HepG2 (cell line): ENCODE measurements around the gene REM2. TPM values are rescaled to one million over a fixed set of nuclear protein-coding genes. Genes with fewer than 3 reads are reported as not detected.
A peak's percentile ranks its signal among the peaks of the same experiment; 100 is the strongest.

Experiments
- ARID3A ChIP-seq: IDR thresholded peaks from 2 replicates; pipeline ENCODE4 v1.6.1; 2012; ENCODE audit warnings: low read depth, low read length, improper control_type of control experiment
- ATRX ChIP-seq: sonication (generic); formaldehyde crosslinking; IDR thresholded peaks from 2 replicates; pipeline ENCODE4 v1.4.0; 2020; ENCODE audit warnings: missing genetic modification reagents, borderline replicate concordance
- CREB1 ChIP-seq, 2 experiments: fragments of 450-650 bp in 1 of 2; IDR thresholded peaks; 2 replicates each; pipeline ENCODE4 v1.6.1; 2016 to 2017; ENCODE audit warnings: control low read depth in 1 of 2, mild to moderate bottlenecking in 1 of 2, missing compliant biosample characterization in 1 of 2, missing genetic modification characterization in 1 of 2
- DNMT3B ChIP-seq: conservative IDR thresholded peaks from 2 replicates; pipeline ENCODE4 v1.6.1; 2016; ENCODE audit warnings: missing biosample characterization, control low read depth
- GTF2F1 ChIP-seq: fragments of 150-350 bp; IDR thresholded peaks from 2 replicates; pipeline ENCODE4 v1.6.1; 2014; ENCODE audit warnings: low read length
- KLF16 ChIP-seq, 2 experiments: sonication (generic) in 1 of 2; formaldehyde crosslinking in 1 of 2; IDR thresholded peaks; 2 replicates each; pipeline versions ENCODE4 v1.6.1 to v1.8.0; 2016 to 2023; ENCODE audit warnings: missing genetic modification reagents in 2 of 2, missing compliant biosample characterization in 1 of 2
- MYC ChIP-seq: sonication (generic); formaldehyde crosslinking; IDR thresholded peaks from 2 replicates; pipeline ENCODE4 v1.9.0; 2021; ENCODE audit warnings: missing genetic modification reagents, borderline replicate concordance
- PAXIP1 ChIP-seq: sonication (generic); formaldehyde crosslinking; conservative IDR thresholded peaks from 2 replicates; pipeline ENCODE4 v1.4.0; 2020; ENCODE audit warnings: mild to moderate bottlenecking, missing genetic modification reagents, moderate library complexity
- SKI ChIP-seq: fragments of 450-650 bp; IDR thresholded peaks from one replicate; pipeline ENCODE4 v1.6.1; 2018; ENCODE audit warnings: mild to moderate bottlenecking; ENCODE audit not compliant: partially characterized antibody
- ZBTB3 ChIP-seq: sonication (generic); formaldehyde crosslinking; IDR thresholded peaks from 2 replicates; pipeline ENCODE4 v1.4.0; 2020; ENCODE audit warnings: low read depth, mild to moderate bottlenecking, moderate library complexity, missing genetic modification reagents, borderline replicate concordance
- ZFY ChIP-seq: sonication (generic); formaldehyde crosslinking; IDR thresholded peaks from 2 replicates; pipeline ENCODE4 v1.4.0; 2020; ENCODE audit warnings: missing genetic modification reagents
- ZNF326 ChIP-seq: sonication (generic); formaldehyde crosslinking; IDR thresholded peaks from 2 replicates; pipeline ENCODE4 v1.4.0; 2020; ENCODE audit warnings: missing genetic modification reagents, borderline replicate concordance
- ZNF510 ChIP-seq: sonication (generic); formaldehyde crosslinking; IDR thresholded peaks from 2 replicates; pipeline ENCODE4 v1.4.0; 2020; ENCODE audit warnings: low read depth, mild to moderate bottlenecking, missing genetic modification reagents
- ZNF558 ChIP-seq: sonication (generic); formaldehyde crosslinking; IDR thresholded peaks from 2 replicates; pipeline ENCODE4 v1.9.0; 2022; ENCODE audit warnings: mild to moderate bottlenecking, missing genetic modification reagents, borderline replicate concordance
- ZNF563 ChIP-seq: sonication (generic); formaldehyde crosslinking; IDR thresholded peaks from 2 replicates; pipeline ENCODE4 v1.8.0; 2022; ENCODE audit warnings: mild to moderate bottlenecking, moderate library complexity, missing genetic modification reagents
- ZNF574 ChIP-seq: sonication (generic); formaldehyde crosslinking; IDR thresholded peaks from 2 replicates; pipeline ENCODE4 v1.4.0; 2020; ENCODE audit warnings: missing genetic modification reagents
- ZXDC ChIP-seq: sonication (generic); formaldehyde crosslinking; IDR thresholded peaks from 2 replicates; pipeline ENCODE4 v1.5.0; 2020; ENCODE audit warnings: mild to moderate bottlenecking, missing genetic modification reagents
- polyA plus RNA-seq, 8 experiments: library from polyadenylated mRNA; depleted of rRNA in 3 of 8; stranded (reverse) in 7 of 8; unstranded in 1 of 8; fragments of >200 nt; fragmentation: Illumina TruSeq in 4 of 8; extraction: Trizol in 4 of 8; gene quantifications; 2 replicates each; pipeline versions ENCODE4 v1.2.1 to v1.2.3, GENCODE V29; 2011 to 2016; ENCODE audit warnings: low read depth in 4 of 8, missing spikeins in 1 of 8, mixed read lengths in 1 of 8; ENCODE audit not compliant: insufficient read depth in 1 of 8
- total RNA-seq, 5 experiments: library from RNA; depleted of rRNA; stranded (reverse); fragments of >200 nt; fragmentation: Illumina TruSeq; extraction: Trizol; gene quantifications; 2 replicates each; pipeline ENCODE4 v1.2.3, GENCODE V29; 2016; ENCODE audit warnings: low read depth in 1 of 5

The REM2 gene
- total and polyA plus RNA-seq, 2 of the 13 experiments (the other 11 are each of a cell fraction or from before 2014, with no cell fraction given) = 0.20 TPM; not detected in 1

- TF ChIP-seq ZXDC = no peak
- no peak for TF ChIP-seq ATRX (CRISPR knock-in tag)
- peak; percentile 38; the same call in 1 of the 2 replicates for TF ChIP-seq MYC (CRISPR knock-in tag)
- peak; percentile 78; the same call in 1 of the 2 replicates for TF ChIP-seq ZNF510 (CRISPR knock-in tag)
- TF ChIP-seq ZBTB3 (CRISPR knock-in tag) = no peak
- TF ChIP-seq ARID3A = no peak
- TF ChIP-seq PAXIP1 (CRISPR knock-in tag) = peak; percentile 28
- peak; percentile 92 for TF ChIP-seq ZNF563 (CRISPR knock-in tag)
- no peak for TF ChIP-seq ZNF558 (CRISPR knock-in tag)
- TF ChIP-seq DNMT3B (CRISPR knock-in tag) = no peak
- no peak for TF ChIP-seq SKI
- TF ChIP-seq KLF16 (CRISPR knock-in tag; IDR thresholded peaks at IDR 0.05) = 0 out of 4 replicates have a peak, but pooled peaks of 1 of the 2 experiments have one; percentile 47
- TF ChIP-seq GTF2F1 = no peak
- peak; percentile 81 for TF ChIP-seq ZFY (CRISPR knock-in tag)
- no peak for TF ChIP-seq CREB1 (IDR thresholded peaks at IDR 0.05)
- TF ChIP-seq CREB1 (CRISPR knock-in tag; IDR thresholded peaks at IDR 0.05) = no peak
- TF ChIP-seq ZNF326 (CRISPR knock-in tag) = no peak
- TF ChIP-seq ZNF574 = peak; percentile 70
Measured at GRCh38 chr14:22837114-22837749, 45.8 kb upstream of the REM2 start (continued).
